ENCODE measurements around the gene CCPG1. TPM values are rescaled to one million over a fixed set of nuclear protein-coding genes. Genes with fewer than 3 reads are reported as not detected.
"Not testable (repeated sequence)": the region's sequence is repeated elsewhere in the genome, so short reads cannot be mapped to it uniquely, and the experiment has no call there.

Gene CCPG1, protein sequence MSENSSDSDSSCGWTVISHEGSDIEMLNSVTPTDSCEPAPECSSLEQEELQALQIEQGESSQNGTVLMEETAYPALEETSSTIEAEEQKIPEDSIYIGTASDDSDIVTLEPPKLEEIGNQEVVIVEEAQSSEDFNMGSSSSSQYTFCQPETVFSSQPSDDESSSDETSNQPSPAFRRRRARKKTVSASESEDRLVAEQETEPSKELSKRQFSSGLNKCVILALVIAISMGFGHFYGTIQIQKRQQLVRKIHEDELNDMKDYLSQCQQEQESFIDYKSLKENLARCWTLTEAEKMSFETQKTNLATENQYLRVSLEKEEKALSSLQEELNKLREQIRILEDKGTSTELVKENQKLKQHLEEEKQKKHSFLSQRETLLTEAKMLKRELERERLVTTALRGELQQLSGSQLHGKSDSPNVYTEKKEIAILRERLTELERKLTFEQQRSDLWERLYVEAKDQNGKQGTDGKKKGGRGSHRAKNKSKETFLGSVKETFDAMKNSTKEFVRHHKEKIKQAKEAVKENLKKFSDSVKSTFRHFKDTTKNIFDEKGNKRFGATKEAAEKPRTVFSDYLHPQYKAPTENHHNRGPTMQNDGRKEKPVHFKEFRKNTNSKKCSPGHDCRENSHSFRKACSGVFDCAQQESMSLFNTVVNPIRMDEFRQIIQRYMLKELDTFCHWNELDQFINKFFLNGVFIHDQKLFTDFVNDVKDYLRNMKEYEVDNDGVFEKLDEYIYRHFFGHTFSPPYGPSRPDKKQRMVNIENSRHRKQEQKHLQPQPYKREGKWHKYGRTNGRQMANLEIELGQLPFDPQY
- total RNA-seq (2014; rRNA removed; shearing (Covaris generic)) = 28.3 and 28.9 TPM in 2 replicates

DNA sequence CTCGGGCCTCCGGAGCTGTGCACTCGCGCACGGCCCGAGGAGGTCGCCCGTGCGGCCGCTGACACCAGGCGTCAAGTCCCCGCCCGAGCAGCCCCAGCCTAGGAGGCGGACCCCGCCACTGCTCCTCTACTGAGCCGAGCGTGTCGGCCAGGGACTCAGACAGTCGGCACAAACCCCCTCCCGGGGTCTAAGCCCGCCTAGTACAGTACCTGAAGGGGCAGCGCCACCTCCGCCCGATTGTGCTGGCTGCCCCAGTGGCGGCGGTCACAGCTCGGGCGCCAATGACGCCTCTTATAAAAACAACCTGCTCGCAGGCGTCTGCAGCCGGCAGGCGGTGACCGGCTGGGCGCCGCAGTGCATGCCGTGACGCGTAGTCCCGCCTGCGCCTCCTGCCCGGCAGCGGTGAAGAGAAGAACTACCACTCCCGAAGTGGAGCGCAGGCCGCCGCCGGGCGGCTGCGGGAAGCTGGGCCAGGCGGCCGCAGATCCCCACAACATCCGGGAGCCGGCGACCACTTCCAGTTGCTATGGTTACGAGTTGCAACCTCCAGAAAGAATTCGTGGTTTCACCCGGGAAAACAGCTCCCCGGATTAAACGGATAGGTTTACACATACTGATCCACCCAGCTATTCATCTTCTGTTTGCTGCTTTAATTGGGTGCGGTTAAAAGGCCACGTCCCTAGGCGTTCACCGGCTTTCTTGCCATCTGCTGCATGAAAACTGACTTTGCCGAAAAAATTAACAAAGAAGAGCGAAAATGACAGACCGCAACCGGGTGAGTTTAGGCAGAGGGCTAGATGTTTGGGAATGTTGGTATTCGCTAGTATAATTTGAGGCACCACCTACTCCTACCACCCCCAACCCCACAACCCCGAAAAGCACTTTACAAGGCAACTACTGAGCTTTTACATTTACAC is at the start of gene CCPG1, which contains the start of gene PIERCE2:
CCPG1 (minus strand) TSS at position 348 of the 917 bp plus-strand sequence. CDS start 18,935 bp downstream, outside the sequence.
PIERCE2 (plus strand) TSS at position 484 of the 917 bp plus-strand sequence; CDS start at position 758, 274 bp downstream.
- DNase-seq (ENCODE audit: low read depth) = peak; percentile 93

DNA sequence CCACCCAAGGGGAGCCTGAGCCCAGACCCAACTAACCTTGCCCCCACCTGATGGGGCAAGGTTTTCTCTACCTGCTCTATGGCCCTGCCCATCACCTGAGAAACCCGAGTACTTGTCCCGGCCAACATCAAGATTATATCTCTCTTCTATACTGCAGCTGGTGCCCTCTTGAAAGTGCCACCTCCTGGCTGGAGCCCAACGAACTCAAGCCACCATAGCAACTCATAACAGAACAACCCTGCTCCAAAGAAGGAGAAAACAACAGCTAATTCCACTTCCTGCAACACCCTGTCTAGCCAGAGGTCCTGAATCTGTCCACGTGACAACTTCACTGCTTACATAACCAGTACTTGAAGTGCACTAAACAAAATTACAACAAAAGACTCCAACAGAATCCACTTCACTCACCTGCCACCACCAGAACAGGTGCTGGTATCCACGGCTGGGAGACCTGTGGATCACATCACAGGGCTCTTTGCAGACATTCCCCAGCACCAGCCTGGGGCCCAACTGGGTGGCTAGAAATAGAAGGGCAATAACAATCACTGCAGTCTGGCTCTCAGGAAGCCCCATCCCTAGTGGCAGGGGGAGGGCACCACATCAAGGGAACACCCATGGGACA is 49.4 kb upstream of the CCPG1 start:
- no peak for DNase-seq (ENCODE audit: low read depth)

DNA sequence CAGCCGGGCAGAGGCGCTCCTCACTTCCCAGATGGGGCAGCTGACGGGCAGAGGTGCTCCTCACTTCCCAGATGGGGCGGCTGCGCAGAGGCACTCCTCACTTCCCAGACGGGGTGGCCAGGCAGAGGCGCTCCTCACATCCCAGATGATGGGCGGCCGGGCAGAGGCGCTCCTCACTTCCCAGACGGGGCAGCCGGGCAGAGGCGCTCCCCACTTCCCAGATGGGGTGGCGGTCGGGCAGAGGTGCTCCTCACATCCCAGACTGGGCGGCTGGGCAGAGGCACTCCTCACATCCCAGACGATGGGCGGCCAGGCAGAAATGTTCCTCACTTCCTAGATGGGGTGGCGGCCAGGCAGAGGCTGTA is 38.9 kb upstream of the CCPG1 start:
- not testable (repeated sequence) for DNase-seq (ENCODE audit: low read depth)

DNA sequence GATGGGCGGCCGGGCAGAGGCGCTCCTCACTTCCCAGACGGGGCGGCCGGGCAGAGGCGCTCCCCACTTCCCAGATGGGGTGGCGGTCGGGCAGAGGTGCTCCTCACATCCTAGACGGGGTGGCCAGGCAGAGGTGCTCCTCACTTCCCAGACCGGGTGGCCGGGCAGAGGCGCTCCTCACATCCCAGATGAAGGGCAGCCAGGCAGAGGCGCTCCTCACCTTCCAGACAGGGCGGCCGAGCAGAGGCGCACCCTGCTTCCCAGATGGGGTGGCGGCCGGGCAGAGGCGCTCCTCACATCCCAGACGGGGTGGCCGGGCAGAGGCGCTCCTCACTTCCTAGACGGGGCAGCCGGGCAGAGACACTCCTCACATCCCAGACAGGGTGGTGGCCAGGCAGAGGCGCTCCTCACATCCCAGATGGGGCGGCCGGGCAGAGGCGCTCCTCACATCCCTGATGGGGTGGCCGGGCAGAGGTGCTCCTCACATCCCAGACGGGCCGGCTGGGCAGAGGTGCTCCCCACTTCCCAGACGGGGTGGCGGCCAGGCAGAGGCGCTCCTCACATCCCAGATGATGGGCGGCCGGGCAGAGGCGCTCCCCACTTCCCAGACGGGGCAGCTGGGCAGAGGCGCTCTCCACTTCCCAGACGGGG is 38.3 kb upstream of the CCPG1 start:
- DNase-seq (ENCODE audit: low read depth) = not testable (repeated sequence)

DNA sequence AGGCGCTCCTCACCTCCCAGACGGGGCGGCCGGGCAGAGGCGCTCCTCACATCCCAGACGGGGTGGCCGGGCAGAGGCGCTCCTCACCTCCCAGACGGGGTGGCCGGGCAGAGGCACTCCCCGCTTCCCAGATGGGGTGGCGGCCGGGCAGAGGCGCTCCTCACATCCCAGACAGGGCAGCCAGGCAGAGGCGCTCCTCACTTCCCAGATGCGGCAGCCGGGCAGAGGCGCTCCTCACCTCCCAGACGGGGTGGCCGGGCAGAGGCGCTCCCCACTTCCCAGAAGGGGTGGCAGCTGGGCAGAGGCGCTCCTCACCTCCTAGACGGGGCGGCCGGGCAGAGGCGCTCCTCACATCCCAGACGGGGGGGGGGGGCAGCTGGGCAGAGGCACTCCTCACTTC is 37.8 kb upstream of the CCPG1 start:
- not testable (repeated sequence) for DNase-seq (ENCODE audit: low read depth)

DNA sequence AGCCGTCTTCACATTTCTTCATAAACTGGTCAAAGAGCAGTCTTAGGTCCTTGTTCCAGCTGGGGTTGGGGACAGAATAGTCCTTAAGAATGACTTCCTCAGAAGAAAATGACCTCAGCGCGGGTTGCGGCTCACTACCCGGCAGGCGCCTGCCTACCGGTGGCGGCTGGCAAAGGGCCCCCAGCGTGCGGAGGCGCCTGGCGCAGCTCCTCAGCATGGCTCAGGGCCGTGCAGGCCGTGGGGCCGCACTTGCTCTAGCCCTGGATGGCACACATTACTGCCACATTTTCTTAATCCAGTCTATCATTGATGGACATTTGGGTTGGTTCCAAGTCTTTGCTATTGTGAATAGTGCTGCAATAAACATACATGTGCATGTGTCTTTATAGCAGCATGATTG is 35.0 kb upstream of the CCPG1 start:
- DNase-seq (ENCODE audit: low read depth) = not testable (repeated sequence)

DNA sequence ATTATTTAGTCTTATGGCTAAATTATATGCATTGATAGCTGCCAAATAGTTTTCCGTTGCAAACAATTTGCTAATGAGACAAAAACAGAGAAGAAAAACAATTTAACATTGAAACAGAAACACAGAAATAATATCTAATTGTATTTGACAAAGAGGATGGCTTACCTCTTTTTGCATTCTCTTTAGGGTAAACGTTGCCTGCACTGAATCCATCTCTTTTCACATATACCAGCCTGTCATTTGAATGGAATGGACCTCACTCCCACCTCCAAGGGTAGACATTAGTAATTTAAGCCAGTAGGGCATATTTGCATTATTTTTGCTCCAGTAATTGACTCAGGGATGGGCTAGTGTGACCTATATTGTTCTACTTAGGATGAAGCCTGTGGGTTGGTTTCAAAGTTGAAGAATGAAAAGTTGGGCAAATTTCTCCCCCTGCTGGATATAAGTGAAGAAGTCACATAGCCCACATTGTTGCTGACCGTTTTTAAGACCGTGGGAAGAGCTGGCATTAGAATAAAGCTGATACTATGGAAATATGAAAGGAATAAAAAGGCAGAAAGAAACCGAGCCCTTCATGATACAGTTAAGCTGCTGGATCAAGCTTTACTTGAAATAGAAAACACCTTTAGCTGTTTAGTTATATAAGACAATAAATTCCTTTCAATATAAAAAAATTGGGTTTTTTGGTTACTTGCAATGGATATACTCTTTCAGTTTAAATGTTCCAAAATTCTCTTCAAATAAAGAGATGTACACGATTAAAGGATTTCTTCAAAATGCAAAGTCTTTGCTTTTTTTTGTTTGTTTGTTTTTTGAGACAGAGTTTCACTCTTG is 27.0 kb upstream of the CCPG1 start:
- peak; percentile 21 for DNase-seq (ENCODE audit: low read depth)

DNA sequence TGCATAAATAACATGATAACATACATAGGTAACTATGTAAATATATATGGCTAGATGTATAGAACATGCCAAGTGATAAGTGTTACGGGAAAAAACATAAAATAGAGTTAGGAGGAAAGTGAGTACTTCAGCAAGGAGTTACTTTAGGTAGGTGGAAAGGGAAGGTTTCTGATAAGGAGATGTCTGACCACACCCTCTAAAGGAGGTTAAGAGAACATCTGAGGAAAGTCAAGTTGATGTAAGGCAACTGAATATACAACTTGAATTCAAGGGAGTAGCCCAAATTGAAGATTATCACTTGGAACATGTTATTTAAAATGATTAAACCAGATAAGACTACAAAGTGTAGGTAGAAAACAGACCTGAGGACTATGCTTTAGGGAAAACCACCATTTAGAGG is 13.9 kb upstream of the CCPG1 start:
- DNase-seq (ENCODE audit: low read depth) = no peak

DNA sequence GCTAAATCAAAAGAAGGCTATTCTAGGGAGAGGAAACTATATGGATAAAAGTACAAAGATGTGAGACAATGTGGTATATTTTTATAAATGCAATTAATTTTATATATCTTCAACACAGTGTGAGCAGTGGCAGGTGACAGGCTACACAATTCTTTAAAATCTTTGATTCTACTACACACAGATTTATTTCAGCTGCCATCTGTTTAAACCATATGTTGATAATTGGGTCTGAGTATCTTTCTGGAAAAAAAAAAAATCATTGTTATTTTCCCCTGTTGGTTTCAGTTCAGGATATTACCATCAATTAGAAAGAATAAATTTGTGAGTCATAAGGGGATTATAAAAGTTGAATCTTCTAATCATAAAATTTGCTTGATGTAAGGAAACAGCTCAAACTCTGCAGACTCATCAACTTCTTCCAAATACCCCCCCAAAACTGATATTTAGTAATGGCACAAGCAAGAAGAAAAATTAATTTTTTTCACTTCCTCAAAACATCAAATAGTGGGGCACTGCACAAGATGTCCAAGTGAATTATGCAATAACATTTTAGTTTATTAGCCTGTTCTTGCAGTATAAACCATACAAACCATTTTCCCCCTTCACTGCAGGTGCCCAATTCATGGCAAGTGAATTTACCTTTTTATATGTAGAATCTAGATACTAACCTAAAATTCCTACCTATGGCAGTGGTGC is 12.2 kb upstream of the CCPG1 start:
- no peak for DNase-seq (ENCODE audit: low read depth)

DNA sequence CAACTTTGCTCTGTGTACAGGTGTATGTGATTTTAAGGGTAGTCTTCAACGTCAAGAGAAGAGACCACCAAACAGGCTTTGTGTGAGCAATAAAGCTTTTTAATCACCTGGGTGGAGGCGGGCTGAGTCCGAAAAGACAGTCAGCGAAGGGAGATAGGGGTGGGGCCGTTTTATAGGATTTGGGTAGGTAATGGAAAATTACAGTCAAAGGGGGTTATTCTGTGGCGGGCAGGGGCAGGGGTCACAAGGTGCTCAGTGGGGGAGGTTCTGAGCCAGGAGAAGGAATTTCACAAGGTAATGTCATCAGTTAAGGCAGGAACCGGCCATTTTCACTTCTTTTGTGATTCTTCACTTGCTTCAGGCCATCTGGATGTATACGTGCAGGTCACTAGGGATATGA is 9.5 kb upstream of the CCPG1 start:
- not testable (repeated sequence) for DNase-seq (ENCODE audit: low read depth)

DNA sequence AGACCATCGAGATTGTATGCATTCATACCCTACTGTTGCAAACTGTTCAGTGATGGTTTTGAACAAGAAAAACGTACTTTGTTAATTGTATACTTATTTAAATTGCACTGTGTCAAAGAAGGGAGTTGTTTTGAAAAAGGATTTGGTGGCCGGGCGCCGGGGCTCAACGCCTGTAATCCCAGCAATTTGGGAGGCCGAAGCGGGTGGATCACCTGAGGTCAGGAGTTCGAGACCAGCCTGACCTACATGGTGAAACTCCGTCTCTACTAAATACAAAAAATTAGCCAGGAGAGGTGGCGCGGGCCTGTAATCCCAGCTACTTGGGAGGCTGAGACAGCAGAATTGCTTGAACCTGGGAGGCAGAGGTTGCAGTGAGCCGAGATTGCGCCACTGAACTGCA is 817 bp upstream of the CCPG1 start:
- not testable (repeated sequence) for DNase-seq (ENCODE audit: low read depth)

DNA sequence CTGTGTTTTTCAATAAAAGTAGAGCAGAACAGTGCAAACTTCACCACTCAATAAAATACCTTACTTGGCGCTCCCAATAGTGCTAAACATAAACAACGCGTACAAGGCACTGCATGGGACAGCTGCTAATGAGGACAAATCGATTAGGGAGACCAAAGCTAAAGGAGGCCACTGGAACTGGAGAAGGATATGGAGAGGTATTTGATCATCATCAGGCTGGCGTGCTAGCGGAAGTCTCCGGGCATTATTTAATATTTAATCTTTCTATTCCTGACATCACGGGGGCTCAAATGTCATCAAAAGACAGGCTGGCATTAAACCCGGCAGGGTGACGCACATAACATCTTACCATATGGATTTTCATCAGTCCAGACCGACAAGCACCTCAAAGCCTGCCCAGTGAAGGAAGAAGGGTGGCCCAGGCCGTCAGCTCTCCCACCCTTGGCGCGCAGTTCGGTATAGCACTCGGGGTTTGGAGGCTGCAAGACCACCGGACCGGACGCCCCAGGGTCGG is 604 bp downstream of the CCPG1 start:
- no peak for DNase-seq (ENCODE audit: low read depth)

DNA sequence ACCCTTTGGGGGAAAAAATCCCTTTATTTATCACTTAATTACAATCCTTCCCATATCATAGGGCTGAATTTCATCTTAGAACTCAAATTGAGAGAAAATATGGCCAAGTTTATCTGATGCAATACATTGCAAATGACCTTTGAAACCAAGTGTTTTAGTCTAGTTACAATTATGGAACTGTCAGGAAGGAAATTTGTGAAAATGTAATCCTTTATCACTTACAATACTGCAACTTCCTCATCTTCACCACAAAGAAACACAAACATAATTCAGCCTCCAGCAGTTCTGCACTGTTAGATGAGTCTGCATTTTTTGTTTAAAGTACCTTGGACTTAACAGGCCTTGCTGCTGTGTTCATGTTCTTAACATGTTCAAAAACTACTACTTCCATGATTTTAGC is 4.6 kb downstream of the CCPG1 start:
- DNase-seq (ENCODE audit: low read depth) = peak; percentile 5

DNA sequence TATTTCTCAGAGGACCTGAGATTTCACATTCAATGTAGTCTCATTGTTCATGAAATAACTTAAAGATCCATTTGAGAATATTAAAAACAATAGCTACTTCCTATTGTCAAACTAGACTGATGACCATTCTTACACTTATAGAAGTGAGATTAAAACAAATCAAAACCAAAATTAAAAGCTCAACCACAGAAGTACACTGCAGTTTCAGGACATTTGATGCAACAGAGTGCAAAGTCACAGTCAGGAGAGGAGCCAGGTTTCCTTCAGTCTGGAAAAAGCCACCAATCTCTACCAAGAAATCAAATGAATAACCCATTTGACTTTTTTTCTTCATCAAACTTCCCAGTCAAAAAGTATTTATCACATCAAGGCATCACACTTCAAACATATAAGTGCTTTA is 5.5 kb downstream of the CCPG1 start:
- DNase-seq (ENCODE audit: low read depth) = no peak

DNA sequence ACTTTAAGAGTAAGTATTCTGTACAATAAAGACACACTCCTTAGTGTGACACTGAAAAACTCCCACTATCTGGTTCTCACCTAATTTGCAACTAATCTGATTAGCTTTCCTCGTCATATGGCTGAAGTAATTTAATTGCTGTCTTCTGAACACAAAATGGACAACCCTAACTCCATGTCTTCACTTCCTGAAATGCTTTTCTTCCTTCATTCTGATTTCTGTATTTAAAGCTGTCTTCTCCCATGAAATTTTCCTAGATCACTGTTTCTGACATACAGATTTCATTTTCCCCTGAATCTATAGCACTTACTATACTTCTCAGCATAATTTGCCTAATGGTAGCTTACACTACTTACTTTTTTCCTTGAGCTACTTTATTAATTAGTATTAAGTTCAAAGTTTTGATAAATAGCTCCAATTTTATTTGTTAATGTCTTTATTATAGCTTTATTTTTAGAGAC is 6.3 kb downstream of the CCPG1 start:
- DNase-seq (ENCODE audit: low read depth) = no peak

DNA sequence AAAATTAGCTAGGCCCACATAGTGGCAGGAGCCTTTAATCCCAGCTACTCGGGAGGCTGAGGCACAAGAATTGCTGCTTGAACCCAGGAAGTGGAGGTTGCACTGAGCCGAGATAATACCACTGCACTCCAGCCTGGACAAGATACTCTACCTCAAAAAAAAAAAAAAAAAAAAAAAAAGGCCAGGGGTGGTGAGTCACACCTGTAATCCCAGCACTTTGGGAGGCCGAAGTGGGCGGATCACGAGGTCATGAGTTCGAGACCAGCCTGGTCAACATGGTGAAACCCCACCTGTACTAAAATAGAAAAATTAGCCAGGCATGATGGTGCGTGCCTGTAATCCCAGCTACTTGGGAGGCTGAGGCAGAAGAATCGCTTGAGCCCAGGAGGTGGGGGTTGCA is 8.1 kb downstream of the CCPG1 start:
- DNase-seq (ENCODE audit: low read depth) = not testable (repeated sequence)

DNA sequence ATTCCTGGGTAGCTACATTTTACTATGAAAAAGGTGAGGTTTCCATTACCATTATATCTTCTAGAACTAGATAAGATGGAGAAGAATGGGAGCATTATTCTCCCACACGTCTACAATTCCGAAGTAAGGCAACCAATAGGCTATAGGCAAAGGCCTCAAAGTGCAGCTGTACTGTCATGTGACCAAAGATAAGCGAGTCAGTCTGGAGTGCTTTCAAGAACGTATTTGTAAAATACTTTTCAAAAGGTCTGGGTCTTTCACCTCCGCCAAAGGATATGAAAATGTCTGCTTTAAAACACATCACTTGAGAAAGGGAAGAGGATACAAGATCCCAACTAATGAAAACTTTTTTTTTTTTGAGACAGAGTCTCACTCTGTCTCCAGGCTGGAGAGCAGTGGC is 9.9 kb downstream of the CCPG1 start:
- no peak for DNase-seq (ENCODE audit: low read depth)

DNA sequence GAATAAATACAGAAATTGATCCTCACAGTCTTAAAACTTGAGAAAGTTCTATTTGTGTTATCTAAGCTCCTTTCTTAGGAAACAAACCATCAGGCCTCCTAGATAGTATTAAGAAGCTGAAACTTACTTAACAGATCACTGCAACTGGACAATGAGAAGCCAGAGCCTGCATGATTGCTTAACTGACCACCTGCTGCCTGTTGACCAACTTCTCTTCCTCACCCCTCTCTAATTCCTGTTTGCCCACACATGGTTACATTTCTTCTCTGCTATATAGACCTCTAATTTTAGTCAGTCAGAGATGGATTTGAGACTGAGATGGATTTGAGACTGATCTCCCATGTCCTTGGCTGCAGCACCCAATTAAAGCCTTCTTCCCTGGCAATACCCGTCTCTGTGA is 13.5 kb downstream of the CCPG1 start:
- DNase-seq (ENCODE audit: low read depth) = no peak

DNA sequence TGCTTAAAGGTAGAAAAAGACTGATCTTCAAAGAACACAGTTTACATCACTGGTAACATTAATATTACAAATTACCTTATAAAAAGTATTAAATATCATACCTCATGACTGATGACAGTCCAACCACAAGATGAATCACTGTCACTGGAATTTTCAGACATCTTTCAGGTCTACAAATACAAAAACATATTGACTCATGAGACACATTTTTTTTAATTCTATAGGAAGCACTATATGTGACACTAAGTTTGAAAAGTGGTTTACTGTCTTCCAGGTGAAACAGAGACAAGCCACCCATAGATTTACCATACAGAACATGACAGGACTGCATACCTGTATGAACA is 18.9 kb downstream of the CCPG1 start:
- DNase-seq (ENCODE audit: low read depth) = peak; percentile 6
